ENCODE measurements around the gene TNN.
"Not testable (repeated sequence)": the region's sequence is repeated elsewhere in the genome, so short reads cannot be mapped to it uniquely, and the experiment has no call there.

Gene TNN
- total RNA-seq, result 0 to 0.32 (median 0.04) reads per million in 18 experiments

- no peak for DNase-seq
These were observed at the start of gene TNN for GRCh38 chr1:175067362-175068106. TSS of gene TNN (plus strand) at chr1:175067833. CDS start at chr1:175077419, 9,586 bp downstream.

- DNase-seq, result no peak
These were observed 48.1 kb upstream of the TNN start for GRCh38 chr1:175019524-175019923.

- peak; percentile 98 to 99 for DNase-seq
These were observed 44.4 kb upstream of the TNN start, which contains the start of gene MRPS14 for GRCh38 chr1:175023043-175023921. TSS of gene MRPS14 (minus strand) at chr1:175023425. CDS start at chr1:175023408, 17 bp downstream.

- DNase-seq, result not testable (repeated sequence)
These were observed 43.8 kb upstream of the TNN start for GRCh38 chr1:175023922-175024242.

GRCh38 chr1:175024773-175025172, 42.9 kb upstream of the TNN start:
- DNase-seq, result no peak

- no peak for DNase-seq
These were observed 33.7 kb upstream of the TNN start for GRCh38 chr1:175033953-175034352.

- no peak for DNase-seq
These were observed 32.9 kb upstream of the TNN start for GRCh38 chr1:175034775-175035174.

- DNase-seq, result peak in 1 of 2 donors; percentile 14
These were observed 31.8 kb upstream of the TNN start for GRCh38 chr1:175035865-175036264.

- DNase-seq, result no peak
These were observed 31.2 kb upstream of the TNN start for GRCh38 chr1:175036476-175036875.

GRCh38 chr1:175037416-175037815, 30.2 kb upstream of the TNN start:
- peak in 1 of 2 donors; percentile 10 for DNase-seq

GRCh38 chr1:175040324-175040879, 27.2 kb upstream of the TNN start:
- DNase-seq, result no peak

- no peak for DNase-seq
These were observed 25.0 kb upstream of the TNN start for GRCh38 chr1:175042650-175043049.

GRCh38 chr1:175043824-175044223, 23.8 kb upstream of the TNN start:
- DNase-seq, result no peak

GRCh38 chr1:175044591-175044990, 23.0 kb upstream of the TNN start:
- not testable (repeated sequence) for DNase-seq

GRCh38 chr1:175045097-175045496, 22.5 kb upstream of the TNN start:
- no peak for DNase-seq

GRCh38 chr1:175045519-175045918, 22.1 kb upstream of the TNN start:
- DNase-seq, result no peak

GRCh38 chr1:175050992-175051391, 16.6 kb upstream of the TNN start:
- no peak for DNase-seq

- DNase-seq, result peak; percentile 10 to 40
These were observed 12.9 kb upstream of the TNN start for GRCh38 chr1:175054736-175055135.

GRCh38 chr1:175062339-175062738, 5.3 kb upstream of the TNN start:
- DNase-seq, result no peak

GRCh38 chr1:175062858-175063257, 4.8 kb upstream of the TNN start:
- no peak for DNase-seq

GRCh38 chr1:175070818-175071217, 3.2 kb downstream of the TNN start:
- DNase-seq, result no peak

- no peak for DNase-seq
These were observed 3.8 kb downstream of the TNN start for GRCh38 chr1:175071276-175071943.

All from inflammatory macrophage (primary cell).